ENCODE data around the gene SYT9. TPM values are rescaled to one million over a fixed set of nuclear protein-coding genes. Genes with fewer than 3 reads are reported as not detected.

SYT9 gene
- polyA plus RNA-seq, 1 of the 3 experiments (the other 2 are of a cell fraction), result 0.10 TPM

DNA sequence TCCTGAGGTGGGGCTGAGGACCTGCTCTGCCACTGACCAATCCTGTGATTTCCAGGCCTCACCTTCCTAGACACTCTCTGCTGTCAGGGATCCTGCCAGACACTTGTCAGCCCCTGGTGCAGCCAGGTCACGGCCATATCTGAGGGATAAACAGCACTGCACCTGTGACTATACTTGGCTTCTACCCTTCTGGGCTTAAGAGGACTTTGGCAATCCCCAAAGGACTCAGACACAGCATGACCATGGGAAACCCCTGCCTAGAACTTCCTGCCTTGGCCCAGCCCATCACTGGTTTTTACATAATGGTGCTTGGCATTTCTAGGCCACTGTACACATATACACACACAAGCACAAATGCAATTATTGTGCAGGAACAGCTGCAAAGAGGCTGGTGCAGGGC lies 222.0 kb downstream of the SYT9 start:
- Histone ChIP-seq H3F3A (replicated peaks; ENCODE audit: insufficient read depth) (no peaks in the 10 kb centered on the region), H2AFZ (ENCODE audit: low read depth) (no peak overlapping the region), H3K27ac (ENCODE audit: low read depth in 2 of 2, low read length in 1 of 2) (no peak overlapping the region), H3K4me3 (ENCODE audit: low read depth in 2 of 2, low read length in 1 of 2) (no peak overlapping the region), H3K4me1 (ENCODE audit: control insufficient read depth in 1 of 2, insufficient read depth in 2 of 2, low read depth in 1 of 2, low read length in 1 of 2) (no peaks in the 10 kb centered on the region), H3K9me3 (no peaks in the 10 kb centered on the region), H3K9ac (no peak overlapping the region), H3K4me2 (no peak overlapping the region), H3K9me2 (no peaks in the 10 kb centered on the region), H3K79me2 (ENCODE audit: insufficient read depth) (no peaks in the 10 kb centered on the region), H3K27me3 (ENCODE audit: insufficient read depth) (no peaks in the 10 kb centered on the region), H3K36me3 (replicated peaks in 1 of 2; ENCODE audit: control insufficient read depth in 1 of 2, insufficient read depth in 2 of 2, low read length in 1 of 2) (no peaks in the 10 kb centered on the region), H4K20me1 (ENCODE audit: insufficient read depth) (no peaks in the 10 kb centered on the region)
- ChIA-PET POLR2A (no interaction called here), CTCF (interaction anchor here (2.1 kb wide), 1 partner anchor 41 kb away, joined by 4 read pairs; no protein-coding TSS in a partner anchor)
- WGBS (ENCODE audit: low lambda C conversion rate), result 13% methylated on average over 1 of the region's 1 CpG
- no peak for DNase-seq
- TF ChIP-seq RAD21 (IDR thresholded peaks at IDR 0.05; ENCODE audit: low read length), result no peak
- TF ChIP-seq MEF2A (IDR thresholded peaks at IDR 0.05; ENCODE audit: borderline replicate concordance, low read depth), result no peak
- no peak for TF ChIP-seq JUND (IDR thresholded peaks at IDR 0.05)
- TF ChIP-seq, protein P1, sequence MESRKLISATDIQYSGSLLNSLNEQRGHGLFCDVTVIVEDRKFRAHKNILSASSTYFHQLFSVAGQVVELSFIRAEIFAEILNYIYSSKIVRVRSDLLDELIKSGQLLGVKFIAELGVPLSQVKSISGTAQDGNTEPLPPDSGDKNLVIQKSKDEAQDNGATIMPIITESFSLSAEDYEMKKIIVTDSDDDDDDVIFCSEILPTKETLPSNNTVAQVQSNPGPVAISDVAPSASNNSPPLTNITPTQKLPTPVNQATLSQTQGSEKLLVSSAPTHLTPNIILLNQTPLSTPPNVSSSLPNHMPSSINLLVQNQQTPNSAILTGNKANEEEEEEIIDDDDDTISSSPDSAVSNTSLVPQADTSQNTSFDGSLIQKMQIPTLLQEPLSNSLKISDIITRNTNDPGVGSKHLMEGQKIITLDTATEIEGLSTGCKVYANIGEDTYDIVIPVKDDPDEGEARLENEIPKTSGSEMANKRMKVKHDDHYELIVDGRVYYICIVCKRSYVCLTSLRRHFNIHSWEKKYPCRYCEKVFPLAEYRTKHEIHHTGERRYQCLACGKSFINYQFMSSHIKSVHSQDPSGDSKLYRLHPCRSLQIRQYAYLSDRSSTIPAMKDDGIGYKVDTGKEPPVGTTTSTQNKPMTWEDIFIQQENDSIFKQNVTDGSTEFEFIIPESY (IDR thresholded peaks at IDR 0.05; ENCODE audit: borderline replicate concordance, low read depth), result no peak
- TF ChIP-seq FOXJ3 (CRISPR knock-in tag; IDR thresholded peaks at IDR 0.05), result no peak
- TF ChIP-seq FOXM1 (IDR thresholded peaks at IDR 0.05; ENCODE audit: low read depth), result no peak
- no peak for TF ChIP-seq FOSL2 (IDR thresholded peaks at IDR 0.05; ENCODE audit: borderline replicate concordance, low read depth)
- no peak for TF ChIP-seq EP300 (IDR thresholded peaks at IDR 0.05; ENCODE audit: borderline replicate concordance in 1 of 2, low read depth in 1 of 2, low read length in 1 of 2)
- TF ChIP-seq TEAD4 (IDR thresholded peaks at IDR 0.05; ENCODE audit: borderline replicate concordance, insufficient read depth), result no peak
- TF ChIP-seq, protein P2, sequence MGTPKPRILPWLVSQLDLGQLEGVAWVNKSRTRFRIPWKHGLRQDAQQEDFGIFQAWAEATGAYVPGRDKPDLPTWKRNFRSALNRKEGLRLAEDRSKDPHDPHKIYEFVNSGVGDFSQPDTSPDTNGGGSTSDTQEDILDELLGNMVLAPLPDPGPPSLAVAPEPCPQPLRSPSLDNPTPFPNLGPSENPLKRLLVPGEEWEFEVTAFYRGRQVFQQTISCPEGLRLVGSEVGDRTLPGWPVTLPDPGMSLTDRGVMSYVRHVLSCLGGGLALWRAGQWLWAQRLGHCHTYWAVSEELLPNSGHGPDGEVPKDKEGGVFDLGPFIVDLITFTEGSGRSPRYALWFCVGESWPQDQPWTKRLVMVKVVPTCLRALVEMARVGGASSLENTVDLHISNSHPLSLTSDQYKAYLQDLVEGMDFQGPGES (IDR thresholded peaks at IDR 0.05; ENCODE audit: low read depth, low read length), result no peak

DNA sequence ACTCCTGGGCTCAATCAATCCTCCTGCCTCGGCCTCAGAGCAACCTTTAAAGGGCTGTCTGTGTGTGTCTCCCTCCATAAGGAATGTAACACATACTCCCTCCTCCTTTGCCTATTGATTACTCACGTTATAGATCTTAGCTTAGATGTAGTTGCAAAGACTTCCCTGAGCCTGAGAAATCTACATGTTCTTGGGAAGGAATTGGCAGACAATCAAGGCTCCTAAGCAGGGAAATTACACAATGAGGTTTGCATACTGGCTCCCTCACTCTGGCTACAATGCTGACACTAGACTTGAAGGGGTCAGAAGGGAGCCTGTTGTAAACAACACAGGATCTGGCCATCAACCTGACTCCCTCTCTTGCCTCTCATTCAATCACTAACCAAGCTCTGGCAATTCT lies 228.4 kb downstream of the SYT9 start:
- Histone ChIP-seq H2AFZ (ENCODE audit: low read depth) (no peak overlapping the region), H3K36me3 (replicated peaks in 1 of 2; ENCODE audit: control insufficient read depth in 1 of 2, insufficient read depth in 2 of 2, low read length in 1 of 2) (no peaks in the 10 kb centered on the region), H3K4me3 (ENCODE audit: low read depth in 2 of 2, low read length in 1 of 2) (no peak overlapping the region), H3K4me2 (no peak overlapping the region), H3K79me2 (ENCODE audit: insufficient read depth) (no peaks in the 10 kb centered on the region), H3K4me1 (ENCODE audit: control insufficient read depth in 1 of 2, insufficient read depth in 2 of 2, low read depth in 1 of 2, low read length in 1 of 2) (no peaks in the 10 kb centered on the region; a peak in 1 of 4 replicates), H3K9me2 (no peaks in the 10 kb centered on the region), H3K9me3 (no peaks in the 10 kb centered on the region), H4K20me1 (ENCODE audit: insufficient read depth) (no peaks in the 10 kb centered on the region), H3F3A (replicated peaks; ENCODE audit: insufficient read depth) (no peaks in the 10 kb centered on the region), H3K27ac (ENCODE audit: low read depth in 2 of 2, low read length in 1 of 2) (no peak overlapping the region), H3K9ac (no peak overlapping the region), H3K27me3 (ENCODE audit: insufficient read depth) (no peaks in the 10 kb centered on the region)
- 4% methylated on average over 2 of the region's 2 CpGs for WGBS (ENCODE audit: low lambda C conversion rate)
- TF ChIP-seq GATA2 (CRISPR knock-in tag; IDR thresholded peaks at IDR 0.05), result no peak
- POLR2A ChIA-PET, result no interaction called here
- no peak for DNase-seq
- CTCF ChIA-PET, result interaction anchor here (0.7 to 1.0 kb wide), 2 partner anchors 33 to 212 kb away, joined by 3 read pairs; no protein-coding TSS in a partner anchor
